Measurements from ENCODE around the gene CDRT4.
"Not testable (repeated sequence)": the region's sequence is repeated elsewhere in the genome, so short reads cannot be mapped to it uniquely, and the experiment has no call there.

CDRT4 gene

GRCh38 chr17:15456972-15457722 is 10.3 kb downstream of the CDRT4 start:
- no peak for DNase-seq

- DNase-seq, result no peak
These were observed 10.9 kb downstream of the CDRT4 start for GRCh38 chr17:15456496-15456895.

GRCh38 chr17:15454346-15454745 is 13.1 kb downstream of the CDRT4 start:
- DNase-seq, result no peak

- no peak for DNase-seq
These were observed 13.6 kb downstream of the CDRT4 start for GRCh38 chr17:15453782-15454181.

- DNase-seq, result no peak
These were observed 14.2 kb downstream of the CDRT4 start for GRCh38 chr17:15453246-15453645.

GRCh38 chr17:15452746-15453145 is 14.7 kb downstream of the CDRT4 start:
- DNase-seq, result no peak

- DNase-seq, result no peak
These were observed 15.7 kb downstream of the CDRT4 start for GRCh38 chr17:15451680-15452079.

GRCh38 chr17:15448580-15448956 is 18.9 kb downstream of the CDRT4 start:
- DNase-seq, result no peak

- no peak for DNase-seq
These were observed 19.4 kb downstream of the CDRT4 start for GRCh38 chr17:15447928-15448579.

GRCh38 chr17:15446036-15446435 is 21.4 kb downstream of the CDRT4 start:
- no peak for DNase-seq

- no peak for DNase-seq
These were observed 22.6 kb downstream of the CDRT4 start for GRCh38 chr17:15444805-15445204.

- DNase-seq, result no peak
These were observed 24.9 kb downstream of the CDRT4 start for GRCh38 chr17:15442311-15443180.

- no peak for DNase-seq
These were observed 26.1 kb downstream of the CDRT4 start for GRCh38 chr17:15441315-15441714.

GRCh38 chr17:15440347-15440746 is 27.1 kb downstream of the CDRT4 start:
- DNase-seq, result no peak

GRCh38 chr17:15439205-15439985 is 28.0 kb downstream of the CDRT4 start:
- DNase-seq, result not testable (repeated sequence)

GRCh38 chr17:15438491-15439105 is 28.8 kb downstream of the CDRT4 start:
- DNase-seq, result no peak

GRCh38 chr17:15437303-15437635 is 30.2 kb downstream of the CDRT4 start:
- DNase-seq, result no peak

- no peak for DNase-seq
These were observed 30.7 kb downstream of the CDRT4 start for GRCh38 chr17:15436473-15437302.

- no peak for DNase-seq
These were observed 32.5 kb downstream of the CDRT4 start for GRCh38 chr17:15434956-15435355.

- DNase-seq, result no peak
These were observed 34.4 kb downstream of the CDRT4 start for GRCh38 chr17:15432807-15433611.

- no peak for DNase-seq
These were observed 35.7 kb downstream of the CDRT4 start for GRCh38 chr17:15431766-15432165.
